BE2C (cell line): ENCODE data around the gene GGN.
"Not testable (repeated sequence)": the region's sequence is repeated elsewhere in the genome, so short reads cannot be mapped to it uniquely, and the experiment has no call there.

ENCODE experiments used
- DNase-seq: peaks from one replicate; pipeline ENCODE4 v3.0.0-alpha.2; 2020
- H3K27me3 ChIP-seq: fragments of 250-450 bp; sonication (Bioruptor Pico); 2 replicates; pipeline ENCODE4 v1.5.1; 2020; ENCODE audit warnings: mild to moderate bottlenecking
- H3K36me3 ChIP-seq: fragments of 250-450 bp; sonication (Bioruptor Pico); 2 replicates; pipeline ENCODE4 v1.5.1; 2020; ENCODE audit warnings: mild to moderate bottlenecking
- H3K4me1 ChIP-seq: fragments of 250-450 bp; sonication (Bioruptor Pico); 2 replicates; pipeline ENCODE4 v1.5.1; 2020
- H3K4me3 ChIP-seq: 2 replicates; pipeline ENCODE4 v1.5.1; 2011; ENCODE audit warnings: low read depth, low read length
- H3K9me3 ChIP-seq: fragments of 250-450 bp; sonication (Bioruptor Pico); 2 replicates; pipeline ENCODE4 v1.5.1; 2020
- CTCF ChIP-seq: IDR thresholded peaks from 2 replicates; pipeline ENCODE4 v1.5.1; 2012; ENCODE audit warnings: mild to moderate bottlenecking, low read depth, low read length

GGN gene

GRCh38 chr19:38340927-38341326 is 46.9 kb downstream of the GGN start:
- no peaks in the 10 kb centered on the region for H3K36me3 ChIP-seq
- TF ChIP-seq CTCF, result no peak
- no peak for DNase-seq

GRCh38 chr19:38339011-38339410 is 48.8 kb downstream of the GGN start:
- not testable (repeated sequence) for DNase-seq

More at GRCh38 chr19:38340927-38341326, 46.9 kb downstream of the GGN start:
- no peaks in the 10 kb centered on the region for H3K27me3 ChIP-seq
- no peak overlapping the region for H3K4me3 ChIP-seq
- no peaks in the 10 kb centered on the region for H3K9me3 ChIP-seq
- no peaks in the 10 kb centered on the region for H3K4me1 ChIP-seq

GRCh38 chr19:38337360-38337653 is 50.5 kb downstream of the GGN start:
- Histone ChIP-seq H3K9me3 (no peaks in the 10 kb centered on the region), H3K4me1 (no peaks in the 10 kb centered on the region), H3K36me3 (no peaks in the 10 kb centered on the region), H3K4me3 (peak overlapping the region; percentile 63), H3K27me3 (no peaks in the 10 kb centered on the region)
- no peak for TF ChIP-seq CTCF
- no peak for DNase-seq

More at GRCh38 chr19:38339011-38339410, 48.8 kb downstream of the GGN start:
- H3K27me3 ChIP-seq, H3K4me3 ChIP-seq, H3K4me1 ChIP-seq, H3K36me3 ChIP-seq, H3K9me3 ChIP-seq: not testable (repeated sequence)

DNA sequence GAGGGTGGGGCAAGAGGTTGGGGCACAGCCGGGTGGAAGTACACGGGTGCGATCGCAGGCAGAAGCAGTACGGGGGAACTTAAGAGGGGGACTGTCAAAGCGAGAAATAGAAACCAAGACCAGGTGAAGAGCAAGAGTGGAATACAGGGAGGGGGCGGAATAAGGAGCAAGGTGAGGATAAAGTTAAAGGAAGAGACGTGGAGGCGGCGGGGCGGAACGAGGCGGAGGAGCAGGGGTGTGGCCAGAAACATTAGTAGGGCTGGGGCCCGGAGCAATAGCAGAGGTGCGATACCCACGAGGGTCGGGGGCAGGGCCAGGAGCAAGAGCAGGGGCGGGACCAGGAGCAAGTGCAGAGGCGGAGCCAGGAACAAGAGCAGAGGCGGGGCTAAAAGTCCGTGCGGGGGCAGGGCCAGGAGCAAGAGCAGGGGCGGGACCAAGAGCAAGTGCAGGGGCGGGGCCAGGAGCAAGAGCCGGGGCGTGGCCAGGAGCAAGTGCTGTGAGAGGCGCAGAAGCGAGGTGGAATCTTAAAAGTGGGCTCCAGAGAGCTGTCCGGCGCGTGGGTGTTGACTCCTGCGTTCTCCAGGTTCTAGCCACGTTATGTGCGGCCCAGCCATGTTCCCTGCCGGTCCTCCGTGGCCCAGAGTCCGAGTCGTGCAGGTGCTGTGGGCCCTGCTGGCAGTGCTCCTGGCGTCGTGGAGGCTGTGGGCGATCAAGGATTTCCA is 51.0 kb downstream of the GGN start:
- TF ChIP-seq CTCF, result no peak
- H3K36me3 ChIP-seq, result no peaks in the 10 kb centered on the region
- H3K4me3 ChIP-seq, result peak overlapping the region; percentile 63
- H3K27me3 ChIP-seq, result no peaks in the 10 kb centered on the region
- H3K9me3 ChIP-seq, result no peaks in the 10 kb centered on the region
- DNase-seq, result peak; percentile 97
- H3K4me1 ChIP-seq, result no peaks in the 10 kb centered on the region

DNA sequence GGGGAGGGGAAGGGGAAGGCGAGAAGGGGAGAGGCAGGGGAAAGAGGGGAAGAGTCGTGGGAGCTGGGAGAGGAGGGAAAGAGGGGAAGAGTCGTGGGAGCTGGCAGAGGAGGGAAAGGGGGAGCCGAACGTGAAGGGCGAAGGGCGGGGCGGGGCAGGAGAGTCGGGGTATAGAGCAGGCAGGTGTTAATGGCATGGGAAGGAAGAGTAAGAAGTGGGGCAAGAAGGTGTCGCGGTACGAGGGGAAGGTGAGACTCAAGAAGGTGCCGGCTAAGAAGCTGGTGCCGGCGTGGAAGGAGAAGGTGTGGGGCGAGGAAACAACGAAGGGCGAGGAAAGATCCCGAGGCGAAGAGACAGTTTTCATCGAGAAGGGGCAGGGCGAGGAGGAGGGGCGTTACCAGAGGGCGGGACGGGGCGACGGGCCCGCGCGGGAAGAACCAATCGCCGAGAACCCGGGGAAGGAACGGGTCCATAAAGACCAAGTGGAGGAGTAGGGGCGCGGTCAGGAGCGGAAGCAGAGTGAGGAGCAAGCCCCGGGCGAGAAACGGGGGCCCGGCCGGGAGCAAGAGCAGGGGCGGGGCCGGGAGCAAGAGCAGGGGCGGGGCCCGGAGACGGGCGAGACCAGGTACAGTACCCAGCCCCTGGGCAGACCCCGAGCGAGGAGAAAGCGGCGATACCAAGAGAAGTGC is 51.7 kb downstream of the GGN start:
- no peaks in the 10 kb centered on the region for H3K4me1 ChIP-seq
- H3K36me3 ChIP-seq, result no peaks in the 10 kb centered on the region
- no peak for TF ChIP-seq CTCF
- DNase-seq, result peak; percentile 98
- H3K27me3 ChIP-seq, result no peaks in the 10 kb centered on the region
- peak overlapping the region; percentile 63 for H3K4me3 ChIP-seq
- H3K9me3 ChIP-seq, result no peaks in the 10 kb centered on the region
